Lung (tissue), 12 donors: ENCODE results near the gene PCMTD2. TPM values are rescaled to one million over a fixed set of nuclear protein-coding genes. Genes with fewer than 3 reads are reported as not detected.

Source experiments
- ATAC-seq: fragments of 200-7000 bp; cut with Tn5 transposase; one replicate; pipeline ENCODE4 v1.9.1; 2020; ENCODE audit warnings: moderate number of reproducible peaks; ENCODE audit not compliant: insufficient read depth, low FRiP score
- DNase-seq, 3 donors: peaks; one replicate each; pipeline ENCODE4 v3.0.0-alpha.2; 2013 to 2017
- H3K27ac ChIP-seq, 2 donors: one replicate each; pipeline ENCODE4 v1.5.1; 2013; ENCODE audit warnings: mild to moderate bottlenecking in 2 of 2, moderate library complexity in 2 of 2, control low read depth in 1 of 2, inconsistent platforms in 1 of 2, low read depth in 1 of 2, low read length in 1 of 2
- H3K27me3 ChIP-seq, 3 donors: one replicate each; pipeline ENCODE4 v1.5.1; 2013; ENCODE audit warnings: low read length in 2 of 3; ENCODE audit not compliant: control insufficient read depth in 3 of 3, insufficient read depth in 3 of 3
- H3K36me3 ChIP-seq, 4 donors: one replicate each; pipeline ENCODE4 v1.5.1; 2013; ENCODE audit warnings: low read length in 4 of 4, mild to moderate bottlenecking in 1 of 4, moderate library complexity in 1 of 4; ENCODE audit not compliant: control insufficient read depth in 4 of 4, insufficient read depth in 4 of 4
- H3K4me1 ChIP-seq, 5 donors: one replicate each; pipeline ENCODE4 v1.5.1; 2013; ENCODE audit warnings: low read length in 5 of 5, mild to moderate bottlenecking in 2 of 5, moderate library complexity in 1 of 5; ENCODE audit not compliant: control insufficient read depth in 5 of 5, insufficient read depth in 5 of 5
- H3K4me3 ChIP-seq: one replicate; pipeline ENCODE4 v1.5.1; 2013; ENCODE audit warnings: mild to moderate bottlenecking, control low read depth, moderate library complexity
- H3K9ac ChIP-seq, 2 donors: one replicate each; pipeline ENCODE4 v1.5.1; 2013; ENCODE audit warnings: low read length in 2 of 2, control low read depth in 1 of 2; ENCODE audit not compliant: insufficient read depth in 1 of 2
- H3K9me3 ChIP-seq, 4 donors: one replicate each; pipeline ENCODE4 v1.5.1; 2013; ENCODE audit warnings: low read length in 3 of 4, mild to moderate bottlenecking in 1 of 4, moderate library complexity in 1 of 4; ENCODE audit not compliant: control insufficient read depth in 4 of 4, insufficient read depth in 3 of 4
- WGBS, 2 donors: extraction: QIAGEN DNeasy Blood & Tissue Kit; methylation state at CpG; one replicate each; pipeline ENCODE4 v1.1.7; 2013; 5-methylcytosine and 5-hydroxymethylcytosine counted together
- polyA plus RNA-seq, 2 donors: library from polyadenylated mRNA; stranded (reverse); fragments of 200-250 nt; gene quantifications; one replicate each; pipeline ENCODE4 v1.2.1, GENCODE V29; 2013
- total RNA-seq, 2 donors: library from RNA; depleted of rRNA in 1 of 2; stranded (reverse); fragments of >200 nt in 1 of 2; gene quantifications; one replicate each; pipeline ENCODE4 v1.2.1, GENCODE V29; 2014 to 2021
- TF ChIP-seq, protein P1 (sequence below): IDR thresholded peaks from 2 replicates; pipeline ENCODE4 v1.5.1; 2012; ENCODE audit warnings: mild to moderate bottlenecking; ENCODE audit errors: control extremely low read depth, extremely low read depth
- donor health status: control.
- donor health status: control.
- donor health status: Bipolar disorder and iron deficiency.
- donor health status: healthy.
- donor health status: DM: yes; HTN: yes; CAD: no.

The PCMTD2 gene
- total and polyA plus RNA-seq, 4 donors: 16.5 to 123 (median 25.2) TPM

- Histone ChIP-seq H3K9ac (no peak overlapping the region), H3K27ac (no peak overlapping the region), H3K27me3 (no peaks in the 10 kb centered on the region), H3K9me3 (no peaks in the 10 kb centered on the region), H3K4me3 (no peak overlapping the region), H3K4me1 (peaks cover 2 to 19% (median 9%) of the 10 kb centered on the region in 5 donors), H3K36me3 (no peaks in the 10 kb centered on the region)
- TF ChIP-seq, protein P1, sequence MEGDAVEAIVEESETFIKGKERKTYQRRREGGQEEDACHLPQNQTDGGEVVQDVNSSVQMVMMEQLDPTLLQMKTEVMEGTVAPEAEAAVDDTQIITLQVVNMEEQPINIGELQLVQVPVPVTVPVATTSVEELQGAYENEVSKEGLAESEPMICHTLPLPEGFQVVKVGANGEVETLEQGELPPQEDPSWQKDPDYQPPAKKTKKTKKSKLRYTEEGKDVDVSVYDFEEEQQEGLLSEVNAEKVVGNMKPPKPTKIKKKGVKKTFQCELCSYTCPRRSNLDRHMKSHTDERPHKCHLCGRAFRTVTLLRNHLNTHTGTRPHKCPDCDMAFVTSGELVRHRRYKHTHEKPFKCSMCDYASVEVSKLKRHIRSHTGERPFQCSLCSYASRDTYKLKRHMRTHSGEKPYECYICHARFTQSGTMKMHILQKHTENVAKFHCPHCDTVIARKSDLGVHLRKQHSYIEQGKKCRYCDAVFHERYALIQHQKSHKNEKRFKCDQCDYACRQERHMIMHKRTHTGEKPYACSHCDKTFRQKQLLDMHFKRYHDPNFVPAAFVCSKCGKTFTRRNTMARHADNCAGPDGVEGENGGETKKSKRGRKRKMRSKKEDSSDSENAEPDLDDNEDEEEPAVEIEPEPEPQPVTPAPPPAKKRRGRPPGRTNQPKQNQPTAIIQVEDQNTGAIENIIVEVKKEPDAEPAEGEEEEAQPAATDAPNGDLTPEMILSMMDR: no peak
- WGBS, 2 donors: 78 to 79% methylated on average over 14 of the region's 14 CpGs
- DNase-seq (no peak), ATAC-seq (no peak)
Measured at GRCh38 chr20:64225171-64225595, 30.4 kb upstream of the PCMTD2 start.

GRCh38 chr20:64225828-64226598 lies 29.5 kb upstream of the PCMTD2 start:
- no peaks in the 10 kb centered on the region for H3K9me3 ChIP-seq
- no peak overlapping the region for H3K9ac ChIP-seq
- H3K4me1 ChIP-seq: peaks cover 2 to 19% (median 9%) of the 10 kb centered on the region in 5 donors
- TF ChIP-seq, protein P1: no peak
- no peak overlapping the region for H3K27ac ChIP-seq
- H3K36me3 ChIP-seq: no peaks in the 10 kb centered on the region
- H3K4me3 ChIP-seq: no peak overlapping the region
- H3K27me3 ChIP-seq: no peaks in the 10 kb centered on the region
- 91% methylated on average over 14 of the region's 14 CpGs for WGBS, 2 donors
- no peak for DNase-seq
- ATAC-seq: no peak

DNA sequence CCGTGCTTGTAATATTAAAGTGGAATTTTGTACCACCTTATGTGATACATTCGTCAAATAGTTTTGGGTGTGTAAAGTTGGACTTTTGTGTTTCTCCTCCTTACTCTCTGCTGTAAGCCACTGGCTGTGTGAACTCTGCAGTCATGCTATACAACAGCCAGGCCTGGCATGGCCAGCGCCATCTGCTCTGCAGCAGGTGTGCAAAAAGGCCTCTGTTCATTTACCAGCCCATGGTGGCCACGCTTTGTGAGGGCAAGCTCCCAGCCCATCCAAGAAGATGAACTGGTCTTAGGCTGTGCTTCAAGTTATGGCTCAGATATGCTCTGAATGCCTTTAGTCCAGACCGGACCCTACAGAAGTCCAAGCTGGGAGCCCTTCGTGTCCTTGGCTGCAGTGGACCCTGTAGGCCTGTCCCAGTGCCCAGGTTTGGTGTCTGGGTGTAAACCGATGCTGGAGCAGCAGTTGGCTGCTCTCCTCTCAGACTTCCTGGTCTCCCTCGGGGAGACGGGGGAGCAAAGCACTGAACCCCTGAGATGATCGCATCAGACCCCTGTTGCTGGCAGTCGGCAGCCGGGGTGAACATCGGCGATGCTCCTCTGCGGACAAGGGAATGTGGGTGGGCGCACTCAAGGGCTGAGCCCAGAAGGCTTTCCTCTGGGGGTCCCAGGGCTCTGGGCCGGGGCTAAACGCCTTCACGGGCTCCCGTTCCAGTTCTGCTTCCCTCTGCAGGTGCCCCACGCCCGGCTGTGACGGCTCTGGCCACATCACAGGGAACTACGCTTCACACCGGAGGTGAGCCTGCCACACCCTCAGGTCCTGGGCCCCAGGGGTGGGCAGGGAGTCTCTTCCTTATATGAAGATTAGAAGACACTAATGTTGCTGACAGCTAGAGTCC lies 28.6 kb upstream of the PCMTD2 start:
- Histone ChIP-seq H3K4me3 (no peak overlapping the region), H3K4me1 (peaks cover 2 to 19% (median 9%) of the 10 kb centered on the region in 5 donors), H3K9me3 (no peaks in the 10 kb centered on the region), H3K9ac (no peak overlapping the region), H3K36me3 (no peaks in the 10 kb centered on the region), H3K27me3 (no peaks in the 10 kb centered on the region), H3K27ac (no peak overlapping the region)
- DNase-seq: no peak
- TF ChIP-seq, protein P1: no peak
- 89 to 91% methylated on average over 25 of the region's 25 CpGs for WGBS, 2 donors
- ATAC-seq: no peak
